HG02588 (cell line): ENCODE data around the gene DNAH17.
"Not testable (repeated sequence)": the region's sequence is repeated elsewhere in the genome, so short reads cannot be mapped to it uniquely, and the experiment has no call there.

Source experiments
- ATAC-seq: cut with Tn5 transposase; IDR thresholded peaks from one replicate; pipeline ENCODE4 v1.9.1; 2021; ENCODE audit warnings: mild to moderate bottlenecking, moderate library complexity; ENCODE audit not compliant: unreplicated experiment

Gene DNAH17

GRCh38 chr17:78525511-78526160, 51.6 kb downstream of the DNAH17 start:
- ATAC-seq = no peak

GRCh38 chr17:78524870-78525510, 52.2 kb downstream of the DNAH17 start:
- no peak for ATAC-seq

GRCh38 chr17:78523934-78524655, 53.1 kb downstream of the DNAH17 start:
- no peak for ATAC-seq

GRCh38 chr17:78522031-78522809, 55.0 kb downstream of the DNAH17 start:
- ATAC-seq = no peak

GRCh38 chr17:78517421-78517820, 59.8 kb downstream of the DNAH17 start:
- no peak for ATAC-seq

GRCh38 chr17:78515480-78515879, 61.7 kb downstream of the DNAH17 start:
- no peak for ATAC-seq

GRCh38 chr17:78514521-78514920, 62.7 kb downstream of the DNAH17 start:
- no peak for ATAC-seq

GRCh38 chr17:78512976-78513375, 64.2 kb downstream of the DNAH17 start:
- ATAC-seq = no peak

GRCh38 chr17:78510141-78511075, 66.8 kb downstream of the DNAH17 start:
- ATAC-seq = no peak

- ATAC-seq = no peak
Measured at GRCh38 chr17:78507526-78507925, 69.7 kb downstream of the DNAH17 start.

- ATAC-seq = no peak
Measured at GRCh38 chr17:78506454-78507309, 70.5 kb downstream of the DNAH17 start.

GRCh38 chr17:78504156-78504925, 72.9 kb downstream of the DNAH17 start:
- no peak for ATAC-seq

GRCh38 chr17:78503388-78503787, 73.8 kb downstream of the DNAH17 start:
- not testable (repeated sequence) for ATAC-seq

GRCh38 chr17:78502611-78503148, 74.5 kb downstream of the DNAH17 start:
- no peak for ATAC-seq

- ATAC-seq = no peak
Measured at GRCh38 chr17:78501241-78502036, 75.8 kb downstream of the DNAH17 start.

GRCh38 chr17:78500806-78501205, 76.4 kb downstream of the DNAH17 start:
- no peak for ATAC-seq

- no peak for ATAC-seq
Measured at GRCh38 chr17:78499715-78500540, 77.3 kb downstream of the DNAH17 start.
